NCI-H1436 (cell line): ENCODE data around the gene AFG3L2.

Experiments
- DNase-seq: peaks from one replicate; lab custom pipeline; 2025; lab: John Stamatoyannopoulos, UW

Gene AFG3L2

GRCh38 chr18:12302391-12303147 is 74.5 kb downstream of the AFG3L2 start:
- no peak for DNase-seq

- DNase-seq: no peak
Measured at GRCh38 chr18:12301263-12302005, 75.6 kb downstream of the AFG3L2 start.

GRCh38 chr18:12299862-12300261 is 77.2 kb downstream of the AFG3L2 start:
- no peak for DNase-seq

- DNase-seq: no peak
Measured at GRCh38 chr18:12296457-12296856, 80.6 kb downstream of the AFG3L2 start.

- no peak for DNase-seq
Measured at GRCh38 chr18:12296087-12296403, 81.0 kb downstream of the AFG3L2 start.

GRCh38 chr18:12295389-12296086 is 81.5 kb downstream of the AFG3L2 start:
- DNase-seq: no peak

- no peak for DNase-seq
Measured at GRCh38 chr18:12293831-12294230, 83.2 kb downstream of the AFG3L2 start.

- no peak for DNase-seq
Measured at GRCh38 chr18:12291690-12292089, 85.3 kb downstream of the AFG3L2 start.

- DNase-seq: no peak
Measured at GRCh38 chr18:12291161-12291560, 85.9 kb downstream of the AFG3L2 start.

- no peak for DNase-seq
Measured at GRCh38 chr18:12290086-12290485, 86.9 kb downstream of the AFG3L2 start.

- DNase-seq: no peak
Measured at GRCh38 chr18:12288403-12288755, 88.6 kb downstream of the AFG3L2 start.

GRCh38 chr18:12287684-12288402 is 89.2 kb downstream of the AFG3L2 start:
- no peak for DNase-seq

- DNase-seq: no peak
Measured at GRCh38 chr18:12287131-12287681, 89.8 kb downstream of the AFG3L2 start.

- DNase-seq: no peak
Measured at GRCh38 chr18:12283666-12284065, 93.4 kb downstream of the AFG3L2 start.

- DNase-seq: no peak
Measured at GRCh38 chr18:12283256-12283655, 93.8 kb downstream of the AFG3L2 start.

GRCh38 chr18:12282442-12283039 is 94.5 kb downstream of the AFG3L2 start:
- no peak for DNase-seq

GRCh38 chr18:12281861-12282260 is 95.2 kb downstream of the AFG3L2 start:
- no peak for DNase-seq

- no peak for DNase-seq
Measured at GRCh38 chr18:12279781-12280531, 97.1 kb downstream of the AFG3L2 start.
